H9 (cell line): ENCODE results near the gene CNOT6. TPM values are rescaled to one million over a fixed set of nuclear protein-coding genes. Genes with fewer than 3 reads are reported as not detected.

Experiments used
- DNase-seq: peaks from one replicate; pipeline ENCODE4 v3.0.0-alpha.2; 2017
- H2AFZ ChIP-seq: one replicate; pipeline ENCODE4 v1.6.1; 2013; ENCODE audit warnings: mild to moderate bottlenecking, low read length, control low read depth, moderate library complexity
- H2AK5ac ChIP-seq: 2 replicates; pipeline ENCODE4 v1.6.1; 2013; ENCODE audit warnings: low read length, control low read depth, mixed read lengths; ENCODE audit not compliant: insufficient read length
- H2BK120ac ChIP-seq: one replicate; pipeline ENCODE4 v1.6.1; 2013; ENCODE audit warnings: low read depth, mild to moderate bottlenecking, low read length, control low read depth, inconsistent platforms; ENCODE audit not compliant: poor library complexity, severe bottlenecking
- H2BK12ac ChIP-seq: 2 replicates; pipeline ENCODE4 v1.6.1; 2013; ENCODE audit warnings: low read length, control low read depth, mixed read lengths, low read depth; ENCODE audit not compliant: insufficient read length
- H2BK15ac ChIP-seq: 2 replicates; pipeline ENCODE4 v1.6.1; 2013; ENCODE audit warnings: low read depth, low read length, control low read depth
- H2BK20ac ChIP-seq: one replicate; pipeline ENCODE4 v1.6.1; 2013; ENCODE audit warnings: low read depth, mild to moderate bottlenecking, low read length, control low read depth, inconsistent platforms; ENCODE audit not compliant: poor library complexity, severe bottlenecking
- H2BK5ac ChIP-seq: 2 replicates; pipeline ENCODE4 v1.6.1; 2013; ENCODE audit warnings: low read length, control low read depth, mixed read lengths; ENCODE audit not compliant: insufficient read length
- H3K14ac ChIP-seq: 2 replicates; pipeline ENCODE4 v1.6.1; 2013; ENCODE audit warnings: low read length, control low read depth; ENCODE audit not compliant: insufficient read depth
- H3K18ac ChIP-seq: 2 replicates; pipeline ENCODE4 v1.6.1; 2013; ENCODE audit warnings: low read depth, mild to moderate bottlenecking, mixed read lengths, low read length, control low read depth; ENCODE audit not compliant: insufficient read length
- H3K23ac ChIP-seq: 2 replicates; pipeline ENCODE4 v1.6.1; 2013; ENCODE audit warnings: low read length, control low read depth, mixed read lengths, low read depth; ENCODE audit not compliant: insufficient read length
- H3K23me2 ChIP-seq: 2 replicates; pipeline ENCODE4 v1.6.1; 2013; ENCODE audit warnings: low read depth, mild to moderate bottlenecking, mixed read lengths, low read length, control low read depth; ENCODE audit not compliant: insufficient read length, poor library complexity, severe bottlenecking
- H3K27ac ChIP-seq: 2 replicates; pipeline ENCODE4 v1.5.1; 2013; ENCODE audit warnings: low read length, control low read depth, mixed read lengths, low read depth; ENCODE audit not compliant: insufficient read length
- H3K27me3 ChIP-seq: 2 replicates; pipeline ENCODE4 v1.6.1; 2013; ENCODE audit warnings: low read length, control low read depth, inconsistent platforms; ENCODE audit not compliant: insufficient read depth
- H3K4ac ChIP-seq: 2 replicates; pipeline ENCODE4 v1.6.1; 2013; ENCODE audit warnings: low read depth, mild to moderate bottlenecking, control low read depth, inconsistent platforms, low read length, moderate library complexity
- H3K4me1 ChIP-seq: 2 replicates; pipeline ENCODE4 v1.6.1; 2013; ENCODE audit warnings: low read length, control low read depth, inconsistent platforms; ENCODE audit not compliant: insufficient read depth
- H3K4me2 ChIP-seq: 2 replicates; pipeline ENCODE4 v1.6.1; 2013; ENCODE audit warnings: low read length, control low read depth, mixed read lengths; ENCODE audit not compliant: insufficient read length, insufficient read depth
- H3K56ac ChIP-seq: 2 replicates; pipeline ENCODE4 v1.6.1; 2013; ENCODE audit warnings: low read depth, mild to moderate bottlenecking, mixed read lengths, low read length, control low read depth; ENCODE audit not compliant: insufficient read length
- H3K79me1 ChIP-seq: 2 replicates; pipeline ENCODE4 v1.6.1; 2013; ENCODE audit warnings: low read depth, mild to moderate bottlenecking, moderate library complexity, low read length, control low read depth, inconsistent platforms; ENCODE audit not compliant: insufficient read depth, poor library complexity, severe bottlenecking
- H3K79me2 ChIP-seq: 2 replicates; pipeline ENCODE4 v1.6.1; 2013; ENCODE audit warnings: low read length, control low read depth, inconsistent platforms; ENCODE audit not compliant: insufficient read depth
- H3K9ac ChIP-seq: 2 replicates; pipeline ENCODE4 v1.6.1; 2013; ENCODE audit warnings: low read length, control low read depth, mixed read lengths; ENCODE audit not compliant: insufficient read length; ENCODE audit errors: extremely low read depth
- H3K9me3 ChIP-seq: one replicate; pipeline ENCODE4 v1.6.1; 2013; ENCODE audit warnings: low read depth, low read length, inconsistent platforms; ENCODE audit not compliant: control insufficient read depth
- H3T11ph ChIP-seq: one replicate; pipeline ENCODE4 v1.6.1; 2013; ENCODE audit warnings: mild to moderate bottlenecking, low read length, control low read depth, inconsistent platforms
- H4K20me1 ChIP-seq: one replicate; pipeline ENCODE4 v1.6.1; 2013; ENCODE audit not compliant: control insufficient read depth, insufficient read length, insufficient read depth
- H4K5ac ChIP-seq: 2 replicates; pipeline ENCODE4 v1.6.1; 2013; ENCODE audit warnings: low read depth, mild to moderate bottlenecking, mixed read lengths, low read length, control low read depth; ENCODE audit not compliant: insufficient read length
- H4K8ac ChIP-seq: replicated peaks from 2 replicates; pipeline ENCODE4 v1.6.1; 2013; ENCODE audit warnings: low read length, control low read depth, mixed read lengths, low read depth; ENCODE audit not compliant: insufficient read length
- H4K91ac ChIP-seq: 2 replicates; pipeline ENCODE4 v1.6.1; 2013; ENCODE audit warnings: low read depth, mild to moderate bottlenecking, moderate library complexity, mixed read lengths, low read length, control low read depth; ENCODE audit not compliant: insufficient read length
- H3K27ac Mint-ChIP-seq, 3 experiments: 2 replicates in 2 of 3; 3 replicates in 1 of 3; pipeline ENCODE4 v1.8.0; 2020 to 2021; ENCODE audit warnings: mixed read lengths in 3 of 3, mild to moderate bottlenecking in 1 of 3, moderate library complexity in 1 of 3
- H3K27me3 Mint-ChIP-seq: 2 replicates; pipeline ENCODE4 v1.8.0; 2021; ENCODE audit warnings: low read depth, mild to moderate bottlenecking, moderate library complexity, mixed read lengths
- H3K36me3 Mint-ChIP-seq, 3 experiments: 2 replicates in 2 of 3; 3 replicates in 1 of 3; pipeline ENCODE4 v1.8.0; 2020 to 2021; ENCODE audit warnings: low read depth in 3 of 3, mixed read lengths in 3 of 3; ENCODE audit not compliant: insufficient read depth in 1 of 3
- H3K4me1 Mint-ChIP-seq, 2 experiments: 2 replicates each; pipeline ENCODE4 v1.8.0; 2020; ENCODE audit warnings: mixed read lengths in 2 of 2
- H3K4me3 Mint-ChIP-seq, 2 experiments: 2 replicates in 1 of 2; 3 replicates in 1 of 2; pipeline ENCODE4 v1.8.0; 2020 to 2021; ENCODE audit warnings: mild to moderate bottlenecking in 2 of 2, mixed read lengths in 2 of 2, moderate library complexity in 1 of 2
- H3K9me3 Mint-ChIP-seq, 2 experiments: 2 replicates in 1 of 2; 3 replicates in 1 of 2; pipeline ENCODE4 v1.8.0; 2020; ENCODE audit warnings: mild to moderate bottlenecking in 2 of 2, mixed read lengths in 2 of 2, moderate library complexity in 1 of 2
- WGBS: extraction: QIAGEN DNeasy Blood & Tissue Kit; methylation state at CpG from one replicate; pipeline ENCODE4 v1.1.7; 2013; ENCODE audit warnings: missing lambda C conversion rate, low lambda C conversion rate, mixed read lengths; ENCODE audit not compliant: insufficient read length; ENCODE audit errors: extremely low coverage; 5-methylcytosine and 5-hydroxymethylcytosine counted together
- total RNA-seq: library from RNA; stranded (reverse); gene quantifications from 2 replicates; pipeline ENCODE4 v1.2.1, GENCODE V29; 2021
- TF ChIP-seq, protein P1 (sequence below): fragments of 200-600 bp; sonication (generic); conservative IDR thresholded peaks from 3 replicates; pipeline ENCODE4 v1.8.0; 2021; ENCODE audit warnings: antibody characterized with exemption, mild to moderate bottlenecking

The CNOT6 gene
- total RNA-seq, 1 experiment from 2014 or later: 45.0 TPM

DNA sequence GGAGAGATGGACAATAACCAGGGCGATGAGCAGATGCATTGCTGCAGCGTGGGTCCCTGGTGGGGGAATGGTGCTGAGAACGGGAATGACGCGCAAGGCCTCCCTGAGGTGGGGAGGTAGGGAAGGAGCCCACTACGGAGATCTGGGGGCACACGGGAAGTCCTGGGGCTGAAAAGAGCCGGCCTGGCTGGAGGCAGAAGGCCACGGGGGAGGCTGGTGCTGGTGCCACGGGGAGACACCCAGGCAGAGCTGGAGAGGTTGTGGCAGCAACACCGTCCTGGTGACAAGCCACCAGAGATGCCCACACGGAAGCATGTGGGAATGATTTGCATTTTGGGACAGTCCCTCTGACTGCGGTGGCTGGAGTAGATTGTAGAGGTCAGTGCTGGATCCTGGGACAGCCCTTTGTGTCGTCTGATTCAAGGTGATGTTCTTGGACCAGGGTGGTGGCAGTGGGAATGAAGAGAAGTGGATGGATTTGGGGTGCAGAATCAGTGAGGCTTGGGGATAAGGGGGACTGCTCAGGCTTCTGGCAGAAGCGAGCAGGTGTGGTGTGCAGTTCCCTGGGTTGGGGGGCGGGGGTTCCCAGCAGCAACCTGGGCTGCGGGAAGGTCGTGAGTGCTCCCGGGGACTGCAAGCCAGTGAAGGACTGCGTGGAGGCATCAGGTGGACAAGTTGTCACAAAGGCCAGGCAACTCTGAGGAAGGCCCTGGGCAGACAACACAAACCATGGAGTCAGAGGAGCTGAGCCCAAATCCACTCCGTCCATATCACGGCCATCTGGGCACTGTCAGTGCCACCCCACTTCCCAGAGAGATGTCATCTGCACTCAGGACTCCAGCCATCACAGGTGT lies 25.2 kb upstream of the CNOT6 start:
- Histone ChIP-seq H2BK5ac (no peak overlapping the region), H3K79me1 (no peaks in the 10 kb centered on the region), H2BK12ac (no peak overlapping the region), H4K20me1 (no peaks in the 10 kb centered on the region), H4K5ac (no peak overlapping the region), H2BK15ac (no peak overlapping the region), H3K79me2 (no peaks in the 10 kb centered on the region), H3K9ac (no peak overlapping the region), H2AFZ (no peak overlapping the region), H2BK120ac (no peak overlapping the region), H3K23me2 (no peaks in the 10 kb centered on the region), H3K9me3 (no peaks in the 10 kb centered on the region), H4K91ac (no peak overlapping the region), H3K56ac (no peak overlapping the region), H3K4ac (no peak overlapping the region), H3K27me3 (no peaks in the 10 kb centered on the region), H3K4me1 (no peaks in the 10 kb centered on the region), H3K14ac (no peak overlapping the region), H2AK5ac (no peak overlapping the region), H2BK20ac (no peak overlapping the region), H3T11ph (no peak overlapping the region), H3K18ac (no peak overlapping the region), H3K27ac (no peak overlapping the region), H4K8ac (no peak overlapping the region), H3K4me2 (no peak overlapping the region), H3K23ac (no peak overlapping the region)
- peaks cover 11% of the 10 kb centered on the region for H3K27me3 Mint-ChIP-seq
- no peaks in the 10 kb centered on the region for H3K9me3 Mint-ChIP-seq
- no CpG with 5 or more reads among the region's 22 CpGs for WGBS
- TF ChIP-seq, protein P1, sequence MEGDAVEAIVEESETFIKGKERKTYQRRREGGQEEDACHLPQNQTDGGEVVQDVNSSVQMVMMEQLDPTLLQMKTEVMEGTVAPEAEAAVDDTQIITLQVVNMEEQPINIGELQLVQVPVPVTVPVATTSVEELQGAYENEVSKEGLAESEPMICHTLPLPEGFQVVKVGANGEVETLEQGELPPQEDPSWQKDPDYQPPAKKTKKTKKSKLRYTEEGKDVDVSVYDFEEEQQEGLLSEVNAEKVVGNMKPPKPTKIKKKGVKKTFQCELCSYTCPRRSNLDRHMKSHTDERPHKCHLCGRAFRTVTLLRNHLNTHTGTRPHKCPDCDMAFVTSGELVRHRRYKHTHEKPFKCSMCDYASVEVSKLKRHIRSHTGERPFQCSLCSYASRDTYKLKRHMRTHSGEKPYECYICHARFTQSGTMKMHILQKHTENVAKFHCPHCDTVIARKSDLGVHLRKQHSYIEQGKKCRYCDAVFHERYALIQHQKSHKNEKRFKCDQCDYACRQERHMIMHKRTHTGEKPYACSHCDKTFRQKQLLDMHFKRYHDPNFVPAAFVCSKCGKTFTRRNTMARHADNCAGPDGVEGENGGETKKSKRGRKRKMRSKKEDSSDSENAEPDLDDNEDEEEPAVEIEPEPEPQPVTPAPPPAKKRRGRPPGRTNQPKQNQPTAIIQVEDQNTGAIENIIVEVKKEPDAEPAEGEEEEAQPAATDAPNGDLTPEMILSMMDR: no peak
- 0 out of 7 replicates have a peak overlapping the region, but pooled peaks of 1 of the 3 experiments have one; percentile 13 for H3K27ac Mint-ChIP-seq
- no peak for DNase-seq
- no peaks in the 10 kb centered on the region; a peak in 1 of 7 replicates for H3K36me3 Mint-ChIP-seq
- no peak overlapping the region for H3K4me3 Mint-ChIP-seq
- H3K4me1 Mint-ChIP-seq: peaks cover 2% of the 10 kb centered on the region in 2 experiments; a peak in 2 of 4 replicates
